ENCODE measurements around the gene STOX1. TPM values are rescaled to one million over a fixed set of nuclear protein-coding genes. Genes with fewer than 3 reads are reported as not detected.

STOX1 gene
- total RNA-seq, 1 donor from 2014 or later, result 0.21 TPM

DNA sequence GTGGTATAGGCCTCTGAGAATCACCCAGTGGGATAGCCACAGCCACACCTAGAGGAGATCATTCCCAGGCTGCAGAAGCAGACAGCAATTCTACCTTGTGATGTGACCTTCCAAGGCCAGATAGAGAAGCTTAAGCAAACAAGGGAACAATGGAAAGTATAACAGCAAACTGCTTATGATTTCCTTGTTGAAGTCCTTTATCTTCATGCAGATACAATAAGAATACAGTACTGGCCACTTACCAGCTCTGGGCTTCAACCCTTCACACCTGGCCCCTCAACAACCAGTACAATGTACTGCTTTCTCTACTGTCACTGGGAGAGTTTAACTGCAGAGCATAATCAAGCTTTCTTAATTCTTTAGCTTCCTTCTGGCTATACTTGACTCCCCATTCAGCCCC lies 51.2 kb downstream of the STOX1 start:
- peaks cover 5% of the 10 kb centered on the region for H3K4me1 Mint-ChIP-seq (ENCODE audit: unreplicated experiment)
- H3K27me3 Mint-ChIP-seq (ENCODE audit: unreplicated experiment), result no peaks in the 10 kb centered on the region

DNA sequence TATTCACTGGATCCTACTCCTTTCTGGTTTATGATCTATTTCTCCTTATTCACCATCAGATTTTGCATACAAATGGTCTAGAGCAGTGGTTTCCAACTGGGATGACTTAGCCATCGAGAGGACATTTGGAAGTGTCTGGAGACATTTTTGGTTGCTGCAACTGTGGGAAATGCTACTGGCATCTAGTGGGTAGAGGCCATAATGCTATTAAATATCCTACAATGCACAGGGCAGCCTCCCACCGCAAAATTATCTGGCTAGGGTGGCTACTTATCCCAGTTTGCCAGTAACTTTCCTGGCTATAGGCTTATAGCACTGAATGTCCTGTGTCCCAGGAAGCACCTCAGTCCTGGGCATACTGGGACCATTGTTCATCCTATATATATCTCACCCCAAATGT lies 52.3 kb downstream of the STOX1 start:
- DNase-seq (ENCODE audit: low spot score), result no peak
- Mint-ChIP-seq H3K4me1 (ENCODE audit: unreplicated experiment) (peaks cover 5% of the 10 kb centered on the region), H3K27me3 (ENCODE audit: unreplicated experiment) (no peaks in the 10 kb centered on the region), H3K9me3 (ENCODE audit: unreplicated experiment) (no peaks in the 10 kb centered on the region), H3K27ac (ENCODE audit: unreplicated experiment) (no peak overlapping the region), H3K36me3 (ENCODE audit: low read depth, unreplicated experiment) (no peaks in the 10 kb centered on the region), H3K4me3 (ENCODE audit: unreplicated experiment) (no peak overlapping the region)
- TF ChIP-seq, protein P1, sequence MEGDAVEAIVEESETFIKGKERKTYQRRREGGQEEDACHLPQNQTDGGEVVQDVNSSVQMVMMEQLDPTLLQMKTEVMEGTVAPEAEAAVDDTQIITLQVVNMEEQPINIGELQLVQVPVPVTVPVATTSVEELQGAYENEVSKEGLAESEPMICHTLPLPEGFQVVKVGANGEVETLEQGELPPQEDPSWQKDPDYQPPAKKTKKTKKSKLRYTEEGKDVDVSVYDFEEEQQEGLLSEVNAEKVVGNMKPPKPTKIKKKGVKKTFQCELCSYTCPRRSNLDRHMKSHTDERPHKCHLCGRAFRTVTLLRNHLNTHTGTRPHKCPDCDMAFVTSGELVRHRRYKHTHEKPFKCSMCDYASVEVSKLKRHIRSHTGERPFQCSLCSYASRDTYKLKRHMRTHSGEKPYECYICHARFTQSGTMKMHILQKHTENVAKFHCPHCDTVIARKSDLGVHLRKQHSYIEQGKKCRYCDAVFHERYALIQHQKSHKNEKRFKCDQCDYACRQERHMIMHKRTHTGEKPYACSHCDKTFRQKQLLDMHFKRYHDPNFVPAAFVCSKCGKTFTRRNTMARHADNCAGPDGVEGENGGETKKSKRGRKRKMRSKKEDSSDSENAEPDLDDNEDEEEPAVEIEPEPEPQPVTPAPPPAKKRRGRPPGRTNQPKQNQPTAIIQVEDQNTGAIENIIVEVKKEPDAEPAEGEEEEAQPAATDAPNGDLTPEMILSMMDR (IDR thresholded peaks at IDR 0.05; ENCODE audit: unreplicated experiment), result no peak

More for the DNA sequence above, 51.2 kb downstream of the STOX1 start:
- Mint-ChIP-seq H3K27ac (ENCODE audit: unreplicated experiment) (no peak overlapping the region), H3K36me3 (ENCODE audit: low read depth, unreplicated experiment) (no peaks in the 10 kb centered on the region), H3K4me3 (ENCODE audit: unreplicated experiment) (no peak overlapping the region), H3K9me3 (ENCODE audit: unreplicated experiment) (no peaks in the 10 kb centered on the region)
- no peak for DNase-seq (ENCODE audit: low spot score)
- TF ChIP-seq, protein P1 (IDR thresholded peaks at IDR 0.05; ENCODE audit: unreplicated experiment), result no peak

DNA sequence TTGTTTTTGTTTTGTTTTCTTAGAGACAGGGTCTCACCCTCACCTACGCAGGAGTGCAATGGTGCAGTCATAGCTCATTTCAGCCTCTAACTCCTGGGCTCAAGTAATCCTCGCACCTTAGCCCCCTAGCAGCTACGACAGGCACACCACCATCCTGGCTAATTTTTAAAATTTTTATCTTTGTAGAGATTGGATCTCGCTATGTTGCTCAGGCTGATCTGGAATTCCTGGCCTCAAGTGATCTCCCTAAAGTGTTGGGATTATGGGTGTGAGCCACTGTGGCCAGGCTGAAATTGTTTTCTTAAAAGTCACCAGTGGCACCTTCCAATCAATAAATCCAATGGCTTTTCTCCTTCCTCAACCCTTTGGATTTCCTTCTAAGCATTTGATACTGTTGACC lies 52.9 kb downstream of the STOX1 start:
- Mint-ChIP-seq H3K36me3 (ENCODE audit: low read depth, unreplicated experiment) (no peaks in the 10 kb centered on the region), H3K4me1 (ENCODE audit: unreplicated experiment) (peaks cover 5% of the 10 kb centered on the region), H3K9me3 (ENCODE audit: unreplicated experiment) (no peaks in the 10 kb centered on the region), H3K27me3 (ENCODE audit: unreplicated experiment) (no peaks in the 10 kb centered on the region), H3K27ac (ENCODE audit: unreplicated experiment) (no peak overlapping the region), H3K4me3 (ENCODE audit: unreplicated experiment) (no peak overlapping the region)
- TF ChIP-seq, protein P1 (IDR thresholded peaks at IDR 0.05; ENCODE audit: unreplicated experiment), result no peak
- no peak for DNase-seq (ENCODE audit: low spot score)

DNA sequence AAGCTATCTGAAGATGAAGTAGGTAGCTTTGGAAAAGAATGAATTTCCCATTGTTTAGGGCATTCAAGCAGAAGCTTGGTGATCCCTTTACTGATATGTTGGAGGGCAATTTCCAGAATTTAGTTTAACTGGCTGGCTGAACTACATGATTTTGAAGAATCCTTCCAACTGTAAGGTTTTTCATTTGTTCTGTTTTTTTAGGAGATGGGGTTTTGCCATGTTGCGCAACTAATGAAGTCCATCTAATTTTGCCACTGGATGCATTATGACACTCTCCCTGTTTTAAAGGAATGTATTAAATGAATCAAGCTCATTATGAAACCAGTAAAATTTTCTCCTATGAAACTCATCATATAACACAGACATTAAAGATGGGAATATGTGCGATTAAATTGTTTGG lies 67.7 kb downstream of the STOX1 start:
- Mint-ChIP-seq H3K4me1 (ENCODE audit: unreplicated experiment) (peaks cover 2% of the 10 kb centered on the region), H3K27ac (ENCODE audit: unreplicated experiment) (no peak overlapping the region), H3K27me3 (ENCODE audit: unreplicated experiment) (peaks cover 9% of the 10 kb centered on the region), H3K36me3 (ENCODE audit: low read depth, unreplicated experiment) (no peaks in the 10 kb centered on the region), H3K4me3 (ENCODE audit: unreplicated experiment) (no peak overlapping the region), H3K9me3 (ENCODE audit: unreplicated experiment) (no peaks in the 10 kb centered on the region)
- TF ChIP-seq, protein P1 (IDR thresholded peaks at IDR 0.05; ENCODE audit: unreplicated experiment), result no peak
- no peak for DNase-seq (ENCODE audit: low spot score)

DNA sequence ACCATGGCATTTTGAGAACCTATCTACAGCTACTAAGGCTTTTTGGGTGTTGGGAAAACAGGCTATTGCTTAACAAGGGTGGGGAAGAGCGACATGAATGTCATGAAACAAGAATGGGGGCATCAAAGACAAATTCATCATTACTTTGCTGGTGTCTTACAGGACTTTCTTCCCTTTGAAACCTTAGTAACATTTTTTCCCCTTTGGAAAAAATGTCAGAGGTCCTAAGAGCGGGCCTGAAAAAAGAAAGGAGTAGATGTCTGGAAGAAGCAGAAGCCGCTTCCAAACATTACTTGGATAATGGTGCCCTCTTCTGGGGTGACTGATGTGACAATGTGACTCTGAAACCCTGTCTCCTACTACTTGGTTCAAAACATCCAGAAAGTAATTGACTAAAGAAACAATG lies 70.0 kb downstream of the STOX1 start:
- DNase-seq (ENCODE audit: low spot score), result peak; percentile 67
- H3K4me1 Mint-ChIP-seq (ENCODE audit: unreplicated experiment), result peaks cover 9% of the 10 kb centered on the region
- TF ChIP-seq, protein P1 (IDR thresholded peaks at IDR 0.05; ENCODE audit: unreplicated experiment), result no peak
- no peaks in the 10 kb centered on the region for H3K9me3 Mint-ChIP-seq (ENCODE audit: unreplicated experiment)
- H3K27ac Mint-ChIP-seq (ENCODE audit: unreplicated experiment), result no peak overlapping the region
- H3K36me3 Mint-ChIP-seq (ENCODE audit: low read depth, unreplicated experiment), result no peaks in the 10 kb centered on the region
- no peak overlapping the region for H3K4me3 Mint-ChIP-seq (ENCODE audit: unreplicated experiment)
- H3K27me3 Mint-ChIP-seq (ENCODE audit: unreplicated experiment), result peaks cover 9% of the 10 kb centered on the region

All from endothelial cell (in vitro differentiated cells).